Gastrocnemius medialis (tissue), 4 donors: ENCODE measurements around the gene IPO5. TPM values are rescaled to one million over a fixed set of nuclear protein-coding genes. Genes with fewer than 3 reads are reported as not detected.
"Not testable (repeated sequence)": the region's sequence is repeated elsewhere in the genome, so short reads cannot be mapped to it uniquely, and the experiment has no call there.

Source experiments
- ATAC-seq, 2 donors: fragments of 150-250 bp; one replicate each; pipeline ENCODE4 v1.9.1; 2016
- DNase-seq, 2 donors: peaks; one replicate each; pipeline ENCODE4 v3.0.0-alpha.2; 2019
- H3K27ac ChIP-seq, 4 donors: fragments of 200-600 bp; sonication (generic); 1 replicate in 1 of 4; 2 replicates in 3 of 4; pipeline ENCODE4 v1.5.1; 2016 to 2018; ENCODE audit warnings: mild to moderate bottlenecking in 2 of 4, moderate library complexity in 1 of 4
- H3K27me3 ChIP-seq, 3 donors: fragments of 200-600 bp; sonication (generic) in 2 of 3; 1 replicate in 1 of 3; 2 replicates in 2 of 3; pipeline versions ENCODE4 v1.5.1 to v1.6.0; 2016 to 2019; ENCODE audit warnings: mild to moderate bottlenecking in 1 of 3, moderate library complexity in 1 of 3
- H3K36me3 ChIP-seq, 2 donors: fragments of 200-600 bp; sonication (generic) in 1 of 2; one replicate each; pipeline ENCODE4 v1.5.1; 2017 to 2018
- H3K4me1 ChIP-seq, 2 donors: fragments of 200-600 bp; sonication (generic) in 1 of 2; one replicate each; pipeline ENCODE4 v1.5.1; 2016 to 2017; ENCODE audit warnings: mild to moderate bottlenecking in 2 of 2
- H3K4me3 ChIP-seq, 4 donors: fragments of 200-600 bp; sonication (generic) in 3 of 4; 1 replicate in 1 of 4; 2 replicates in 3 of 4; pipeline ENCODE4 v1.5.1; 2016 to 2019; ENCODE audit warnings: mild to moderate bottlenecking in 2 of 4
- H3K9me3 ChIP-seq, 3 donors: fragments of 200-600 bp; sonication (generic) in 2 of 3; 1 replicate in 1 of 3; 2 replicates in 2 of 3; pipeline ENCODE4 v1.5.1; 2016 to 2019
- CTCF ChIP-seq, 5 experiments: fragments of 450-650 bp in 3 of 5; fragments of 200-600 bp in 2 of 5; sonication (generic) in 2 of 5; IDR thresholded peaks in 4 of 5; conservative IDR thresholded peaks in 1 of 5; 1 replicate in 4 of 5; 2 replicates in 1 of 5; pipeline ENCODE4 v1.5.1; 2016 to 2019; ENCODE audit warnings: antibody characterized with exemption in 5 of 5, mild to moderate bottlenecking in 3 of 5, moderate library complexity in 3 of 5
- POLR2A ChIP-seq, 2 donors: fragments of 450-650 bp; IDR thresholded peaks; one replicate each; pipeline ENCODE4 v1.6.1; 2017; ENCODE audit warnings: antibody characterized with exemption in 2 of 2, mild to moderate bottlenecking in 2 of 2, moderate library complexity in 2 of 2
- in situ Hi-C, 4 donors: fragments of 200-750 bp; cut with MboI; loops; one replicate each; pipeline versions ENCODE4 v1.15.0 to v1.8.0; 2017; ENCODE audit warnings: low sequenced_read_pairs in 4 of 4
- intact Hi-C: fragments of 100-400 bp; cut with DNase I; formaldehyde crosslinking; loops from one replicate; pipeline ENCODE4 v1.15.1; 2023; ENCODE audit warnings: low total_unique reads
- total RNA-seq, 4 donors: library from RNA; depleted of rRNA; stranded (reverse); fragments of >200 nt; gene quantifications; one replicate each; pipeline versions ENCODE4 v1.1.0 to v1.2.3, GENCODE V29; 2016

IPO5 gene
- total RNA-seq, 4 donors from 2014 or later = 157 to 184 (median 177) TPM

- no peak overlapping the region for H3K4me3 ChIP-seq
- H3K36me3 ChIP-seq = no peaks in the 10 kb centered on the region
- in situ Hi-C loops = no loop called here
- ATAC-seq (no peak), DNase-seq (no peak)
- H3K27ac ChIP-seq = no peak overlapping the region
- H3K9me3 ChIP-seq = no peaks in the 10 kb centered on the region
- H3K27me3 ChIP-seq = no peaks in the 10 kb centered on the region
- TF ChIP-seq CTCF (IDR thresholded peaks at IDR 0.05 in 4 of 5, conservative IDR thresholded peaks at IDR 0.05 in 1 of 5) (no peak), POLR2A (IDR thresholded peaks at IDR 0.05) (no peak)
- intact Hi-C loops = no loop called here
- no peaks in the 10 kb centered on the region for H3K4me1 ChIP-seq
Observed at GRCh38 chr13:97946951-97947588, 6.4 kb upstream of the IPO5 start.

GRCh38 chr13:97948041-97948440, 5.4 kb upstream of the IPO5 start:
- intact Hi-C loops (no loop called here), in situ Hi-C loops (no loop called here)
- ATAC-seq = no peak
- Histone ChIP-seq H3K4me1 (no peaks in the 10 kb centered on the region), H3K36me3 (no peaks in the 10 kb centered on the region), H3K27me3 (no peaks in the 10 kb centered on the region), H3K9me3 (no peaks in the 10 kb centered on the region), H3K27ac (no peak overlapping the region), H3K4me3 (no peak overlapping the region)
- no peak for DNase-seq
- TF ChIP-seq CTCF (IDR thresholded peaks at IDR 0.05 in 4 of 5, conservative IDR thresholded peaks at IDR 0.05 in 1 of 5) (no peak), POLR2A (IDR thresholded peaks at IDR 0.05) (no peak)

GRCh38 chr13:97949316-97949715, 4.2 kb upstream of the IPO5 start:
- intact Hi-C loops, H3K4me1 ChIP-seq, in situ Hi-C loops, H3K27ac ChIP-seq, H3K9me3 ChIP-seq, H3K36me3 ChIP-seq, H3K4me3 ChIP-seq, DNase-seq, H3K27me3 ChIP-seq, ATAC-seq: not testable (repeated sequence)

- no peak for TF ChIP-seq CTCF (IDR thresholded peaks at IDR 0.05 in 4 of 5, conservative IDR thresholded peaks at IDR 0.05 in 1 of 5)
- TF ChIP-seq POLR2A (IDR thresholded peaks at IDR 0.05) = no peak
- no peaks in the 10 kb centered on the region for H3K4me1 ChIP-seq
- intact Hi-C loops = no loop called here
Observed at GRCh38 chr13:97951376-97951775, 2.1 kb upstream of the IPO5 start.

GRCh38 chr13:97952831-97953230, 644 bp upstream of the IPO5 start:
- H3K4me3 ChIP-seq, in situ Hi-C loops, H3K27me3 ChIP-seq, ATAC-seq, H3K36me3 ChIP-seq, H3K27ac ChIP-seq, DNase-seq, intact Hi-C loops, H3K9me3 ChIP-seq, H3K4me1 ChIP-seq: not testable (repeated sequence)

More at GRCh38 chr13:97951376-97951775, 2.1 kb upstream of the IPO5 start:
- in situ Hi-C loops = no loop called here
- Histone ChIP-seq H3K27ac (no peak overlapping the region), H3K9me3 (no peaks in the 10 kb centered on the region), H3K4me3 (no peak overlapping the region), H3K36me3 (no peaks in the 10 kb centered on the region), H3K27me3 (no peaks in the 10 kb centered on the region)
- DNase-seq (no peak), ATAC-seq (no peak)

- Histone ChIP-seq H3K4me3 (no peak overlapping the region), H3K27me3 (no peaks in the 10 kb centered on the region), H3K36me3 (no peaks in the 10 kb centered on the region), H3K9me3 (no peaks in the 10 kb centered on the region), H3K4me1 (no peaks in the 10 kb centered on the region), H3K27ac (no peak overlapping the region)
- DNase-seq (no peak), ATAC-seq (no peak)
- TF ChIP-seq CTCF (IDR thresholded peaks at IDR 0.05 in 4 of 5, conservative IDR thresholded peaks at IDR 0.05 in 1 of 5) (no peak), POLR2A (IDR thresholded peaks at IDR 0.05) (no peak)
- intact Hi-C loops (no loop called here), in situ Hi-C loops (no loop called here)
Observed at GRCh38 chr13:97961340-97961739, 7.9 kb downstream of the IPO5 start.
